Measurements from ENCODE around the gene DLL4.
"Not testable (repeated sequence)": the region's sequence is repeated elsewhere in the genome, so short reads cannot be mapped to it uniquely, and the experiment has no call there.

DLL4 gene

DNA sequence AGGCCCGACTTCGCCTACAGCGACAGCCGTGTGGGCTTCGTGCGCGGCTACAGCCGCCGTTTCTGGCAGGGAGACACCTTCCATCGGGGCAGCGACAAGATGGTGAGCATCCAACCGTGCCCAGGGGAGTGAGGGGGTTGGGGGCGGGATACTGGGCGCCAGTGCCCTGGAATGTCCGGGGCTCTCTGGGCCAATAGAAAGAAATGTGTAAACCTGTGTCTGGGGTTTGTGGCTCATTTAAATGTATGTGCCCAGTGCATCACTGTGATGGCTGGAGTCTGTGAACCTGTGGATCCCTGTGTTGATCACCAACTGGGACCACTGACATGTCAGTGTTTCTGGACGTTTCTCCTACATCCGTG is 24.6 kb downstream of the DLL4 start:
- DNase-seq (no peak), ATAC-seq (no peak)
- Mint-ChIP-seq H3K4me3 (peak overlapping the region; percentile 88), H3K36me3 (ENCODE audit: low read depth) (peaks cover 28% of the 10 kb centered on the region), H3K27me3 (no peaks in the 10 kb centered on the region), H3K27ac (peak overlapping the region; percentile 96), H3K4me1 (peaks cover 43% of the 10 kb centered on the region), H3K9me3 (no peaks in the 10 kb centered on the region)

DNA sequence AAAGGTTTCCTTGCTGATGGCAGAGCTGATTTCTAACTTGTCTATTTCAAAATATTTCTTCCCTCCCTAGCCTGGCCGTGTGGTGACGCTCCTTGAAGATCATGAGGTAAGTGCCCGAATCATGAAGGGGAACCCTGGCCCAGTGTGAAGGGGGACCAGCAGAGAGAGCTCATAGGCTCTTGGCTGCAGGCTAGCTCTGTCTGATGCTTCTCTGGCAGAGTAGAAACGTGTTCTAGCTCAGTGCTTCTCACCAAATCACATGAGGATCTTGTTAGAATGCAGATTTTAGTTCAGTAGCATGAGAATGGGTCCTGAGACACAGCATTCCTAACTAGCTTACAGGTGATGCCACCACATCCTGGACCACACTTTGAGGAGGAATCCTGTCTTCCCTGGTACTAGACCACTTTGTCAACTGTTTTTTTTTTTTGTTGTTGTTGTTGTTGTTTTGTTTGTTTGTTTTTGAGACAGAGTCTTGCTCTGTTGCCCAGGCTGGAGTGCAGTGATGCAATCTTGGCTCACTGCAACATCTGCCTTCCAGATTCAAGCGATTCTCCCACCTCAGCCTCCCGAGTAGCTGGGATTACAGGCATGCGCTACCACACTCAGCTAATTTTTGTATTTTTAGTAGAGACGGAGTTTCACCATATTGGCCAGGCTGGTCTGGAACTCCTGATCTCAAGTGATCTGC is 25.2 kb downstream of the DLL4 start:
- peaks cover 43% of the 10 kb centered on the region for H3K4me1 Mint-ChIP-seq
- H3K27me3 Mint-ChIP-seq, DNase-seq, H3K9me3 Mint-ChIP-seq, ATAC-seq: not testable (repeated sequence)
- H3K36me3 Mint-ChIP-seq (ENCODE audit: low read depth) = peaks cover 28% of the 10 kb centered on the region
- H3K4me3 Mint-ChIP-seq = peak overlapping the region; percentile 88
- peak overlapping the region; percentile 96 for H3K27ac Mint-ChIP-seq

DNA sequence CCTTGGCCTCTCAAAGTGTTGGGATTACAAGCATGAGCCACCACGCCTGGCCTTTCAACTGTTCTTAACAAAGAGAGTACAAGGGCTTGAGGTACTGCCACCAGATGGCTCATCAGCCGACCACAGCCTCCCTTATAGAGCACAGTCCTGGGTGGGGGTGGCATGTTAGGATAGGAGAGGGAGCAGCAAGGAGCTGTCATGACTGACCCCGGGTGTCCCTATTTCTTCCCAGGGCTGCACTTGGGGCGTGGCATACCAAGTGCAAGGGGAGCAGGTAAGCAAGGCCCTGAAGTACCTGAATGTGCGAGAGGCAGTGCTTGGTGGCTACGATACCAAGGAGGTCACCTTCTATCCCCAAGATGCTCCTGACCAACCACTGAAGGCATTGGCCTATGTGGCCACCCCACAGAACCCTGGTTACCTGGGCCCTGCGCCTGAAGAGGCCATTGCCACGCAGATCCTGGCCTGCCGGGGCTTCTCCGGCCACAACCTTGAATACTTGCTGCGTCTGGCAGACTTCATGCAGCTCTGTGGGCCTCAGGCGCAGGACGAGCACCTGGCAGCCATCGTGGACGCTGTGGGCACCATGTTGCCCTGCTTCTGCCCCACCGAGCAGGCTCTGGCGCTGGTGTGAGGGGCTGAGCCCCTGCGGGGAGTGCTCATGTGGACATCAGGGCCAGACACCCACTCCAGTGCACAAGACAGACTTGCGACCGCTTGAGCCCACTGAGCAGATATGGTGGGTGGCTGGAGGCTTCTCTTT is 26.2 kb downstream of the DLL4 start:
- Mint-ChIP-seq H3K4me3 (peak overlapping the region; percentile 88), H3K9me3 (no peaks in the 10 kb centered on the region), H3K4me1 (peaks cover 47% of the 10 kb centered on the region), H3K27me3 (no peaks in the 10 kb centered on the region), H3K36me3 (ENCODE audit: low read depth) (peaks cover 28% of the 10 kb centered on the region), H3K27ac (no peak overlapping the region)
- ATAC-seq (no peak), DNase-seq (no peak)

DNA sequence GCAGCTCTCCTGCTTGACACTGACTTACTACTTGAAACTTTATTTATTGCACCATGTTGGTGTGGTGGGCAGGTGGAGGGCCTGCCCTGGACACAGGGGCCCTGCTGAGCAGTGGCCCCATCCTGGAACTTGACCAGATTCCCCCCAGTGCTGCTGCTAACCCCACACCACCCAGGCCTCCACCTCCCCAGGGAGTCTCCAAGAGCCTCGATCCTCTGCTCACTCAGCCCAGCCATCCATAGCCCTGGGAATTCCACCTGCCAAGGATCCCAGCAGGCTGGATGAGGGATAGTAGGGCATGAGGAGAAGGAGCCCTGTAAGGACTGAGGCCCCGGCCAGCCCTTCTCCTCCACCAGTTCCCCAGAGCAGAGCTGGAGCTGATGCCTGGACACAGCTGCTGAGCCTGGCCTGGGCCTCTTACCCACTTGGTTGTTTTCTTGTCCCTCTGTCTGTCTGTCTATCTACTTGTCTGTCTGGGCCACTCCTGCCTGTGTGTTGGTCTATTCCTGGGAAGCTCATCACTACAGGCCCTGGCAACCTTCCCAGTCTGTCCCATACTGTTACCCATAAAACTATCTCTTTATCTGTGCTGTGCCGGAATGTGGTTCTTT is 26.9 kb downstream of the DLL4 start:
- ATAC-seq = no peak
- no peak overlapping the region for H3K27ac Mint-ChIP-seq
- no peaks in the 10 kb centered on the region for H3K27me3 Mint-ChIP-seq
- peaks cover 28% of the 10 kb centered on the region for H3K36me3 Mint-ChIP-seq (ENCODE audit: low read depth)
- H3K9me3 Mint-ChIP-seq = no peaks in the 10 kb centered on the region
- DNase-seq = no peak
- H3K4me3 Mint-ChIP-seq = peak overlapping the region; percentile 20
- H3K4me1 Mint-ChIP-seq = peaks cover 47% of the 10 kb centered on the region

DNA sequence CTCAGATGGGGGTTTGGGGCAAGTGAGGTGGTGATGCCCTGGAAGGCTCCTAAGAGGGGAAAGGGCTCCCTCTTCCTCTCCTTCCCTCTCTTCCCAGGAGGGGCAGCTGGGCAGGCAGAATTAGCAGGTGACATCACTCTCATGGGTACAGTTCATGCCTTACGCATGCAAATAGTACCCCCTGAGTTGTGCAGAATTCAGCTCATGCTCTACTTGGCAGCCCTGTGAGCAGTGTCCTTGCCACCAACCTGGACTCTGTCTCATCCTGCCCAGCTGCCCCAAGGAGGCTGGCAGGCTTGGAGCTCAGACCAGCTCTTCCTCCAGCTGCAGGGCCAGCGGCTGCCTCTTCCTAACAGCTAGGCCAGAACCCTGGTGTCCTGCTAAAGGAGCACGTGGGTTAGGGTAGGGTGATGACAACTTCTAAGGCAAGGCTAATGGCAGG is 27.4 kb downstream of the DLL4 start:
- Mint-ChIP-seq H3K4me3 (peak overlapping the region; percentile 20), H3K27ac (no peak overlapping the region)
- ATAC-seq = no peak

DNA sequence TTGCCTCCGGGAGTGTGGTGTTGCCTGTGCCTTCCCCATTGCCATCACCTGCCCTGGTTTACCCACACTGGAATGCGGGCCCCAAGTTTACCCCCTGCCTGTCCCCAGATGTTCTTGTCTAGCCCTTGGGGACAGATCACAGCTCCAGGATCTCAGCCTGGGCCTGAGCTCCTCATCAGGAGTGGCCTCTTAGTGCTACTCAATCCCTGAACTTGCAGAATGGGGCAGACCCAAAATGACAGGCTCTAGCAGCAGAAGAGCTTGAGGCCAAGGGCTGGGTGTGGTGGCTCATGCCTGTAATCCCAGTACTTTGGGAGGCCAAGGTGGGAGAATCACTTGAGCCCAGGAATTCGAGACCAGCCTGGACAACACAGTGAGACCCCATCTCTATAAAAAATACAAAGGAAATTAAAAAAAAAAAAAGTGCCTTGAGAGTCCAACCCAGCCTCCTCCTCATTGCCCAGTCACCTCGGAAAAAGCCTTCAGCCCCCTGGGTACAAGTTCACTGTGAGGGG is 28.0 kb downstream of the DLL4 start:
- H3K9me3 Mint-ChIP-seq = no peaks in the 10 kb centered on the region
- H3K4me3 Mint-ChIP-seq = no peak overlapping the region
- peaks cover 40% of the 10 kb centered on the region for H3K4me1 Mint-ChIP-seq
- no peak overlapping the region for H3K27ac Mint-ChIP-seq
- ATAC-seq (no peak), DNase-seq (no peak)
- no peaks in the 10 kb centered on the region for H3K27me3 Mint-ChIP-seq
- H3K36me3 Mint-ChIP-seq (ENCODE audit: low read depth) = peaks cover 28% of the 10 kb centered on the region

More for the DNA sequence above, 27.4 kb downstream of the DLL4 start:
- Mint-ChIP-seq H3K27me3 (no peaks in the 10 kb centered on the region), H3K9me3 (no peaks in the 10 kb centered on the region), H3K36me3 (ENCODE audit: low read depth) (peaks cover 28% of the 10 kb centered on the region), H3K4me1 (peaks cover 45% of the 10 kb centered on the region)
- DNase-seq = no peak

DNA sequence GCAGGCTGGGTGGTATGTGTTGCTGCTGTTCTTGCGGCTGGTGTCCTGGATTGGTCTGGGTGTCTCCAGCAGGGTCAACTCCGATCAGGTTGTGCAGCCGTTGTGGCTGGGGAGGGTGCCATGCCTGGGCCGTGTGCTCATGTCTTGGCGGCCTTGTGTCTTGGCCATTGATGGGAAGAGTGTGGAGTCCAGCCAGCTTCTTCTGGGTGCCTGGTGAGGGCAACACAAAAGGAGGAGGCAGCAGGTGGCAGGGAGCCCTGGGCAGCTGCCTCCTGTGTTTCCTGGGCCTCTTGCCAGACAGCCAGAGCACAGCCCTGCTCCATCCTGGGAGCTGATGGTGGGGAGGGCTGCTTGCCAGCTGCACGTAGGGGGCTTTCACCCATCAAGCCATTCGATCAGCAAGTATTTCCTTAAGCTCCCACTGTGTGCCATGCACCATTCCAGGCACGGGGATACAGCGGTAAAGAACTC is 28.5 kb downstream of the DLL4 start:
- DNase-seq = no peak
- no peaks in the 10 kb centered on the region for H3K9me3 Mint-ChIP-seq
- no peak for ATAC-seq
- no peak overlapping the region for H3K4me3 Mint-ChIP-seq
- H3K4me1 Mint-ChIP-seq = peaks cover 35% of the 10 kb centered on the region
- no peaks in the 10 kb centered on the region for H3K27me3 Mint-ChIP-seq
- H3K27ac Mint-ChIP-seq = no peak overlapping the region
- peaks cover 28% of the 10 kb centered on the region for H3K36me3 Mint-ChIP-seq (ENCODE audit: low read depth)

DNA sequence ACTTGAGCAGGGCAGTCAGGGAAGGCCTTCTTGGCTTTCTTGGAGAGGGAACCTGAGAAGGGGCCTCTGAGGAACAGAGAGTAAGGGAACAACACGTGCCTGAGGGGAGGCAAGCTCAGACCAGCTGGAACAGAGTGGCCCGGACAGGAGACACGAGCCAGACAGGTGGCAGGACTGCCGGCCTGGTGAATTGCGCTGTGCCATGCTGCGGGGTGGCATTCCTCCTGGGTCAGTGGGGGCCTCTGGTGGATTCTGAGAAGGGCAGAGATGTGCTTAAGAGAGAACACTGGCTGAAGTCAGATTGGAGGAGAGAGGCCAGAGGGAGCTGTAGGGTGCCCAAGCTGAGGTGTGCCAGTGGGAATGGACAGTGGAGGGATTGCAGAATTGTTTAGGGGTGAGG is 29.0 kb downstream of the DLL4 start:
- H3K9me3 Mint-ChIP-seq = no peaks in the 10 kb centered on the region
- peaks cover 31% of the 10 kb centered on the region for H3K4me1 Mint-ChIP-seq
- H3K27me3 Mint-ChIP-seq = no peaks in the 10 kb centered on the region
- peaks cover 26% of the 10 kb centered on the region for H3K36me3 Mint-ChIP-seq (ENCODE audit: low read depth)
- ATAC-seq (no peak), DNase-seq (no peak)
- H3K27ac Mint-ChIP-seq = no peak overlapping the region
- H3K4me3 Mint-ChIP-seq = no peak overlapping the region

DNA sequence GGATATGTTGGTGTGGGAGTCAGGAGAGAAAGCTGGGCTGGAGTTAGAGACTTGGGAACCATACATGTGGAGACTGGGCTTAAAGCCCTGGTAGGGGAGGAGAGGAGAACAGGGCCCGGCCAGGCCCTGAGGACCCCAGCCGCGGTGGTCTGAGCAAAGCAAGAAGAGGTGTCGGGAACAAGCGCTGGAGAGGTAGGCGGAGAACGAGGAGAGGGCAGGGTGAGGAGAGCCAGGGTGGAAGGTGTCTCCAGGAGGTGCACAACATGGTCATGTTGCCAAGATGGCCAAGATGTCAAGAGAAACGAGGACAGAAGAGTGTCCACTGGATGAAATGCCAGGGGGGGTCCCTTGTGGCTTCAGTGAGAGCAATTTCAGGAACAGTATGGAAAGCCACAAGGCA is 29.6 kb downstream of the DLL4 start:
- ATAC-seq (no peak), DNase-seq (no peak)
- no peaks in the 10 kb centered on the region for H3K9me3 Mint-ChIP-seq
- H3K4me1 Mint-ChIP-seq = peaks cover 29% of the 10 kb centered on the region
- peak overlapping the region; percentile 30 for H3K27ac Mint-ChIP-seq
- no peak overlapping the region for H3K4me3 Mint-ChIP-seq
- H3K27me3 Mint-ChIP-seq = no peaks in the 10 kb centered on the region
- peaks cover 24% of the 10 kb centered on the region for H3K36me3 Mint-ChIP-seq (ENCODE audit: low read depth)

DNA sequence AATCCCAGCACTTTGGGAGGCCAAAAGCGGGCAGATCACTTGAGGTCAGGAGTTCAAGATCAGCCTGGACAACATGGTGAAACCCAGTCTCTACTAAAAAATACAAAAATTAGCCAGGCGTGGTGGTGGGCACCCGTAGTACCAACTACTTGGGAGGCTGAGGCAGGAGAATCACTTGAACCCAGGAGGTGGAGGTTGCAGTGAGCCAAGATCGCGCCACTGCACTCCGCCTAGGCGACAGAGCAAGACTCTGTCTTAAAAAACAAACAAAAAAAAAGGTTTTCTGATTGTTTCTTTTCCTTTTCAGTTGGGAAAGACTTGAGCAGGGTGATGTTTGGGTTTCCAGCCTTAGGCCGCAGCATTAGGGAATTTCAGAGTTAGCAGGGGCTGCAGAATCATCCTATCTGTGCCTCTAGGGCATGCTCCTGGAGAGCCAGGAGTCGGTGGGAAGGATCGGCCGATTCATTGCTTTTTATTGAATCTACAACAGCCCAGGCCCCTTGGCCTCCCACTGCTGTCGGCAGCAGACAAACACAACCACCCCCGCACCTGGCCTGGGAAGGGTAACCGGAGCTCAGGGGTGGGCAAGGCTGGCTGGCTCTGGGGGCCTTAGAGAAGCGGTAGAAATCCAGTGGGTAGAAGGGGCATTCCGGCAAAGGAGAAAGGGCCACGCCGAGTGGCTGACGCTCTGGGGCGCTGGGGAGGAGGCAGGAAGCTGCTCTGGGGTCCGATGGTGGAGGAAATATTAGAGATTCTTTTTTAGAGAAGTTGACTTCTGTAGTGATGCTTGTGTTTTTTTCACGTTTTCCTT is 30.4 kb downstream of the DLL4 start:
- ATAC-seq = no peak
- peaks cover 16% of the 10 kb centered on the region for H3K36me3 Mint-ChIP-seq (ENCODE audit: low read depth)
- peaks cover 21% of the 10 kb centered on the region for H3K4me1 Mint-ChIP-seq
- no peak for DNase-seq
- no peaks in the 10 kb centered on the region for H3K27me3 Mint-ChIP-seq
- peak overlapping the region; percentile 2 for H3K27ac Mint-ChIP-seq
- H3K9me3 Mint-ChIP-seq = no peaks in the 10 kb centered on the region
- H3K4me3 Mint-ChIP-seq = no peak overlapping the region

DNA sequence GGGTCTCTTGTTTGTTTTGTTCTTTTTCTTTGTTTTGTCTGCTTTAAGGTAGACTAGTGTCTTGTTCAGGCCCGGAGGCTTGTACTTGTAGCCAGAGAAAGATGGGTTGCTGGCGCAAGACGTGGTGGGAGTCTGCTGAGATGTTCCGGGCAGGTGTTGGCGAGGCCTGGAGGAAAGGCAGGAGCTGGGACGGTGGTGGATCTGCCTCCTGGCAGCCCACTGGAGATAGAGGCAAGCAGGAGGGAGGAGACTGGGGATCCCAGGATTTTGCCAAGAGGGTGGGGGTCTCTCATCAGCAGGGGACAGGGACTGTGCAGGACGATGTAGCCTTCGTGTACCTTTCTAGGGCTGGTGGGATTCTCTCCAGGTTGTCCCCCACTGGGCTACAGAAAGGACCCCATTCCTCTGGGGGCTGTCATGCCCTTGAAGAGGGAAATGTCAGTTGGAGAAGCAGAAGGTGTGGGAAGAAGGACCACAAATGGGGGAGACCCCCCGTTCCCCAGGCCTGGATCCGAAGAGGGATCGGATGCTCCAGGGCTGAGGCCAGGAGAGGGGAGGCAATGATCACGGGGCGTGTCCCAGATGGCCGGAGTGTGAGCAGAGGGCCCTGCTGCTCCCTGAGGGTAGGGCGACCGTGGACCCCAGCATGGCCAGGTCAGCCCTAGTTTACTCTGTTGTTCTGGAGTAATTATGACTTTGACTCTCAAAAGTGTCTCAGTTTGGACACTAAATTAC is 31.2 kb downstream of the DLL4 start:
- H3K27ac Mint-ChIP-seq = peak overlapping the region; percentile 2
- no peak overlapping the region for H3K4me3 Mint-ChIP-seq

DNA sequence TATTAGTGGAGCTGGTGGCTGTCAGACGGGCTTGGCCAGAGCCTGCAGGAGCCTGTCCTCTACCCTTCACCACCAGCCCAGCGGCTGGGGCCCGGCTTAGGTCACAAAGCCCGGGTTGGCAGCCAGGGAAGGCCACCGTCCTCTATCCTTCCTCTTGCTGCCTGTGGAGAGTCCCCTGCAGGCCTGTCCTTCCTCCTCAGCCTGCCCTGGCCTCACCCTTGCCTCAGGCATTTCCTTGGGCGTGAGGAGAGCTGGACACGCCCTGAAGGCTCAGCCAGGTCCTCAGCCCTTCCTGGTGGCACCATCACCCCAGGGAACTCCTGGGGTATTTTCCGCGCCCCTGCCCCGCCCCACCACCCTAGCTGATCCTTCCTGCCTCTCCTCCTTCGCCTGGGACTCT is 31.8 kb downstream of the DLL4 start:
- DNase-seq (no peak), ATAC-seq (no peak)
- H3K36me3 Mint-ChIP-seq (ENCODE audit: low read depth) = peaks cover 9% of the 10 kb centered on the region
- no peak overlapping the region for H3K27ac Mint-ChIP-seq
- H3K9me3 Mint-ChIP-seq = no peaks in the 10 kb centered on the region
- H3K27me3 Mint-ChIP-seq = no peaks in the 10 kb centered on the region
- peaks cover 12% of the 10 kb centered on the region for H3K4me1 Mint-ChIP-seq
- H3K4me3 Mint-ChIP-seq = no peak overlapping the region

More for the DNA sequence above, 31.2 kb downstream of the DLL4 start:
- peaks cover 11% of the 10 kb centered on the region for H3K36me3 Mint-ChIP-seq (ENCODE audit: low read depth)
- H3K9me3 Mint-ChIP-seq = no peaks in the 10 kb centered on the region
- DNase-seq = no peak
- H3K27me3 Mint-ChIP-seq = no peaks in the 10 kb centered on the region
- peaks cover 16% of the 10 kb centered on the region for H3K4me1 Mint-ChIP-seq
- ATAC-seq = no peak

DNA sequence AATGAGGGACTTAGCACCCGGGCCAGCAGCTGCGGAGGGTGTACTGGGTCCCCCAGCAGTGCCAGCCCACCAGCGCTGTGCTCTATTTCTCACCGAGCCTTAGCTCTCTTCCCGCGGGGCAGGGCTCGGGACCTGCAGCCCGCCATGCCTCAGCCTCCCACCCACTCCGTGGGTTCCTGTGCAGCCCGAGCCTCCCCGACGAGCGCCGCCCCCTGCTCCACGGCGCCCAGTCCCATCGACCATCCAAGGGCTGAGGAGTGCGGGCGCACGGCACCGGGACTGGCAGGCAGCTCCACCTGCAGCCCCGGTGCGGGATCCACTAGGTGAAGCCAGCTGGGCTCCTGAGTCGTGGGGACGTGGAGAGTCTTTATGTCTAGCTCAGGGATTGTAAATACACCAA is 32.6 kb downstream of the DLL4 start:
- H3K36me3 Mint-ChIP-seq (ENCODE audit: low read depth); H3K27me3 Mint-ChIP-seq; H3K9me3 Mint-ChIP-seq; H3K4me3 Mint-ChIP-seq; H3K4me1 Mint-ChIP-seq; H3K27ac Mint-ChIP-seq; DNase-seq; ATAC-seq: not testable (repeated sequence)

DNA sequence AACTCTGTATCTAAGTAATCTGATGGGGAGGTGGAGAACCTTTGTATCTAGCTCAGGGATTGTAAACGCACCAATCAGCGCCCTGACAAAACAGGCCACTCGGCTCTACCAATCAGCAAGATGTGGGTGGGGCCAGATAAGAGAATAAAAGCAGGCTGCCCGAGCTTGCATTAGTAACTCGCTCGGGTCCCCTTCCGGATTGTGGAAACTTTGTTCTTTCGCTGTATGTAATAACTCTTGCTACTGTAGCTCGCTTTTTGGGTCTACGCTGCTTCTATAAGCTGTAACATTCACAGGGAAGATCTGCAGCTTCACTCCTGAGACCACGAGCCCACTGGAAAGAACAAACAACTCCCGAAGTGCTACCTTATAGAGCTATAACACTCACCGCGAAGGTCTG is 33.2 kb downstream of the DLL4 start:
- not testable (repeated sequence) for ATAC-seq; H3K4me1 Mint-ChIP-seq; H3K36me3 Mint-ChIP-seq (ENCODE audit: low read depth); H3K9me3 Mint-ChIP-seq; H3K4me3 Mint-ChIP-seq; DNase-seq; H3K27ac Mint-ChIP-seq; H3K27me3 Mint-ChIP-seq

All from activated naive CD8-positive, alpha-beta T cell treated with anti-CD3 and anti-CD28 coated beads, Interleukin-2, amount 50 U/mL, for 24 hours (primary cell).